HG02642 (cell line): ENCODE data around the gene CYBC1.
A peak's percentile ranks its signal among the peaks of the same experiment; 100 is the strongest.

ENCODE experiments used
- ATAC-seq: cut with Tn5 transposase; IDR thresholded peaks from one replicate; pipeline ENCODE4 v1.9.1; 2021; ENCODE audit warnings: mild to moderate bottlenecking; ENCODE audit not compliant: unreplicated experiment, poor library complexity

Gene CYBC1

DNA sequence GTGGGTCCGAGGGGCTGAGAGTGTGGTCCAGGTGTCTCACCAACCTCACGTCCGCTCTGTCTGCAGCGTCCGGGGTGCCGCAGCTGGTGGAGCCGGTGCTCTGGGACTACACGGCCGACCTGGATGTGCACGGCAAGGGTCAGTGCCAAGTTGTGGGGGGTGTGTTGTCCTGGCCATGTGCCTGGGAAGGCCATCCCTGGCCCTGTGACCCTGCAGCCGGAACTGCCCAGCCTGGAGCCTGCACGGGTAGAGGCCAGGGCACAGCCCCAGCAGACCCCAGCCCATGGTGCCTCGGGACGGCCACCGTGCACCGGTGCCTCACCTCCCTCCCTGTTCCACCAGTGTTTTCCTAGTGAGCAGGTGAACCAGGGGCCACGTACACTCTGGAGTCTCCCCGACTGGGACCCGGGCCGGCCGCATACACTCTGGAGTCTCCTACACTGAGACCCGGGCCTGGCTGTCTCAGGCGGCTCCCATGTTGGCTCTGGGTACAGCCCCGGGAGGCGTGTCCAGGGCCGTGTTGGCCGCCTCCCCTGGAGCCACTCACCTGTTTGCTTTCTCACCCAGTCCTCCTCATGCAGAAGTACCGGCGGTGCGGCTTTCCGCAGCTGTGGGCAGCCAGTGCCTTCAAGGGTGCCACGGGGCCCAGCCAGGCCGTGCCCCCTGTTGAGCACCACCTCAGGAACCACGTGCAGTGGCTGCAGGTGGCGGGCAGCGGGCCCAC is 13.8 kb downstream of the CYBC1 start:
- ATAC-seq = no peak

DNA sequence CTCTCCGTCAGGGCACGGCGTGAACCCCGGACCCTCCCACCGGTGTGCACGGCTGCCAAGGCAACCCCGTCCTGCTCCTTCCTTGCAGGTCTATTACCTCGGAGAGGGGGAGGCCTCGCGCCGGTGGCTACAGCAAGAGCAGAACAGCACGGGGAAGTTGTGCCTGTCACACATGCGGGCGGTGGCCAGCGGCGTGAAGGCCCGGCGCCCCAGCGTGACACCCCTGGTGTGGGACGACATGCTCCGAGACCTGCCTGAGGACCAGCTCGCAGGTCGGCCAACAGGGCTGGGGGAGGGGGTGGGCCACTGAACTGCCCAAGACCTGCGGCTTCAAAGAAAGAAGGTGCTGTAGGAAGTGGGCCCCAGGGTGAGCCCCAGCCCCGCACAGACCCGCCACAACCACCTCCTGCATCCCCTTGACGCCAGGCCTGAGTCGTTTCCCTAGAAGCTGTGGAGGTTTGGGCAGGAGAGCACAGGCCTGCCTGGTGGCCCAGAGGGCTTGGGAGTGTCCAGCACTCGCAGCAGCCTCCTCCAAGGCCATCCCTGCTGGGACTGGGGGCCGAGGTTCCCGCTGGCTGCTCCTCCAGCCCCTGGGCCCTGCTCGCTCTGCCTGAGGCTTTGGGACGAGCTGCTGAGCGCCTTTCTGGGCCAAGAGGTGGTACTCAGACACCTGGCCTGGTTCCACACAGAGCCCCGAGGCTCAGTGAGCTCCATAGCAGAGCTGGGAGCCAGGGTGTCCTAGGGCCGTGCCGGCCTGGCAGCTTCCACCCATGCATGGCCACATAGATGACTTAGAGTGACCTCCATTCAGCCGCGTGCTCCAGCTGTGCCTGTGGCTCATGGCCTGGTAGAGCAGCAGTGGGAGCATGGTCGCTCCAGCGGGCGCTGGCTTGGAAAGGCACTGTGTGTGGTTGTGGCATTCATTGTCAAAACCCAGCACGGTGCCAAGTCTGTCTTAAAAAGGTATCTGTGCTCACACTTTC is 14.7 kb downstream of the CYBC1 start:
- no peak for ATAC-seq

DNA sequence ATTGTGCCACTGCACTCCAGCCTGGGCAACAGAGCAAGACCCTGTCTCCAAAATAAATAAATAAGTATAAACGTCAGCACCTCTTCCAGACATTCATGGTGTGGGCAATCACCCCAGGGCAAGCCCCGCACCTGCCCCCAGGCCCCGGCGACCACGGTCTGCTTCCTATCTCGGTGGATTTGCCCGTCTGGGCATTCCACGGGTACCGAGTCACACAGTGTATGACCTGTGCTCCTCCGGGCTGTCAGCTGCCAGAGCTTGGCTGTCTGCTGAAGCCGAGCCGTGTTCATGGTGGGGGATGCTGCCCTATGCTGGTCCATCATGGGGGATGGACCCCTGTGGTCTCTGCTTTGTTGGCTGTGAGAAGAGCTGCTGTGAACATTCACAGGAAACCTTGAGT is 15.4 kb downstream of the CYBC1 start:
- ATAC-seq = no peak

DNA sequence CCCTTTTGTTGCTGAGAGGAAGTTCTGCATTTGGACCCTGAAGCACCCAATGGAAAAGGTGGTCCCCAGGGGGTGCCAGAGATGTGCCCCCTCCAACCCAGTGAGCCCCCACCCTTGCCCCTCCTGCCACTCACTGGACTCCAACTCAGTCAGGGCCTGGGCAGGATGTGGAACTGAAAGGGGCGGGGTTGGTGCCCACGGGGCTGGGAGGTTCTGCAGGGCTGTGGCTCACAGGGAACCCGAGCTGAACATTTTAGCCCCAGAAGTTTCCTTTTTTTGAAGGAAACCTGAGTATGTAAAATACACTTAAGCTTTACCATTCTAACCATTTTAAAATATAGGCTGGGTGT is 16.4 kb downstream of the CYBC1 start:
- no peak for ATAC-seq

DNA sequence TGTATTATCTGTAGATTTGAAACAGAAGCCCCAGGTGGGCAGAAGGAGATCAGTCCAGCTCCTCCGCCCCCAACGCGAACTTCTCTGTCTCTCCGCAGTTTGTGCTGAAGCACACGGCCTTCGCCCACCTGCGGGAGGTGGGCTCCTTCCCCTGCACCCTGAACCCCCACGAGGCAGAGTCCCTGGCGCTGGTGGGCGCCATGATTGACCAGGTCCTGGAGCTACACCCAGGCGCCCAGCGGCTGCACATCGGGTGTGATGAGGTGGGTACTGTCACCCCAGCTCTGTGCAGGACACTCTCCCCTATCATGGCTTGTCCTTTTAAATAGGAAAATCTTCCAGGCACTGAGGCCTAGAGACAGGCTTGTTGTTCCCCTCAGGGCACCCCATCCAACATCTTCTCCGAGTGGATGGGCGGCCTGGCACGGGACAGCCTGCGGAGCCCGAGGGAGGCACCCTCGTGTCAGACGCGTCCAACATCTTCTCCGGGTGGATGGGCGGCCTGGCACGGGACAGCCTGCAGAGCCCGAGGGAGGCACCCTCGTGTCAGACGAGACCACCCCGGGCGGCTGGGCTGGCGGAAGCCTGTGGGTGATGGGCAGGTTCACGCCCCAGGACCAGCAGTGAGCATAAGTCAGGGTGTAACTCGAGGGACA is 16.9 kb downstream of the CYBC1 start:
- ATAC-seq = no peak

DNA sequence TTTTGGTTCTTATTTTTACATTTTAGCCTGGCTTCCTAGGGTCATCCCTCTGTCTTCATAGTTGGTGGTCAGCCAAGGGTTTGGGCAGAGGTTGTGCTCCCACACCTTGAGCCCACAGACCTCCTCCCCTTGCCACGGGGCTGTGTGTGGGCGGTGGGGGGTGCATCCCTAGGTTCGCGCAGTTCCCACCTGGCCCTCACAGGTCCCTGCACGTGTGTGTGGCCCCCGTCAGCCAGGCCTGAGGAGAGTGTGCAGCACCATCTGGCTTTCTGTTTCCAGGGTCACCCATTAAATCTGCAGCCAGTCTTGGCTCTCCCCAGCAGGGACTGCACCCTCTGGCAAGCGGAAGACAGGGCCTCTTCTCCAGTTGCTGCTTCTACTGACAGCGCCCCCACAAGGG is 18.5 kb downstream of the CYBC1 start:
- ATAC-seq = no peak

DNA sequence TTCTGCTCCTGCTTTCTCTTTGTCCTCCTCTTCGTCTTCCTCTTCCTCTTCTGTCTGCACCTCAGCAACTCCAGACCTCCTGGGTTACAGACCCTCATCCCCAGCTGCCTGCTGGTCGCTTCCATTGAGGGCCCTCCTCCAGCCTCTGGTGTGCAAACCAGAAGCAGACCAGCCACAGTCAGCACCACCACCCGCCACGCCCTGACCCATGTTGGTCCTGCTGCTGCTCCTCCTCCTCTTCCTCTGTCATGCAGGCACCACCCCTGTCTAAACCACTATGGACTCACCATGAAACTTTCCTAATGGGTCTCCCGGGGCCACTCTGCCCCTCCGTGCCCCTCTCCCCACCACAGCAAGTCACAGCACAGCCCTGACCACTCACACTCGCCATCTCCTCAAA is 20.7 kb downstream of the CYBC1 start:
- no peak for ATAC-seq

DNA sequence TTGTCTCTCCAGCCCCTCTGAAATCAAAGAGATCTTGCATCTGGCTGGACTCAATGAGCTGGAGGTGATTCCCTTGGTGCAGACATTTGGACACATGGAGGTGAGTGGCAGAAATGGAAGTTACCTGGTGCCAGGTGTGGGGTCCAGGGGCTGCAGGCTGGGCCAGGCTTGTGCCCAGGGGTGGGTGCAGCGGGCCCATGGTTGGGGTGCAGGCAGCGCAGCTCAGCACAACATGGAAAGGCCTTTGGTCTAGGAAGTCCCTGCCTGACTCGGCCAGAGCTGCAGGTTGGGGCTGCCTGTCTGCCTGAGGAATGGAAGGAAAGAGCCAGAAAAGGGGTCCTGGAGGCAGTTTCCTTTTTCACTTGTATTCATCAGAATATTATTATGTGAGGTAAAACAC is 22.0 kb downstream of the CYBC1 start:
- no peak for ATAC-seq

DNA sequence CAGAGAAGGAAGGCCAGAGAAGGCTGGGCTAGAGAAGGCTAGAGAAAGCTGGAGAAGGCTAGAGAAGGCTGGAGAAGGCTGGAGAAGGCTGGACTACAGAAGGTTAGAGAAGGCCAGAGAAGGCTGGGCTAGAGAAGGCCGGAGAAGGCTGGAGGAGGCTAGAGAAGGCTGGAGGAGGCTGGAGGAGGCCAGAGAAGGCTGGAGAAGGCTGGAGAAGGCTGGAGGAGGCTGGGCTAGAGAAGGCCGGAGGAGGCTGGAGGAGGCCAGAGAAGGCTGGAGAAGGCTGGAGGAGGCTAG is 25.7 kb downstream of the CYBC1 start:
- ATAC-seq = no peak

DNA sequence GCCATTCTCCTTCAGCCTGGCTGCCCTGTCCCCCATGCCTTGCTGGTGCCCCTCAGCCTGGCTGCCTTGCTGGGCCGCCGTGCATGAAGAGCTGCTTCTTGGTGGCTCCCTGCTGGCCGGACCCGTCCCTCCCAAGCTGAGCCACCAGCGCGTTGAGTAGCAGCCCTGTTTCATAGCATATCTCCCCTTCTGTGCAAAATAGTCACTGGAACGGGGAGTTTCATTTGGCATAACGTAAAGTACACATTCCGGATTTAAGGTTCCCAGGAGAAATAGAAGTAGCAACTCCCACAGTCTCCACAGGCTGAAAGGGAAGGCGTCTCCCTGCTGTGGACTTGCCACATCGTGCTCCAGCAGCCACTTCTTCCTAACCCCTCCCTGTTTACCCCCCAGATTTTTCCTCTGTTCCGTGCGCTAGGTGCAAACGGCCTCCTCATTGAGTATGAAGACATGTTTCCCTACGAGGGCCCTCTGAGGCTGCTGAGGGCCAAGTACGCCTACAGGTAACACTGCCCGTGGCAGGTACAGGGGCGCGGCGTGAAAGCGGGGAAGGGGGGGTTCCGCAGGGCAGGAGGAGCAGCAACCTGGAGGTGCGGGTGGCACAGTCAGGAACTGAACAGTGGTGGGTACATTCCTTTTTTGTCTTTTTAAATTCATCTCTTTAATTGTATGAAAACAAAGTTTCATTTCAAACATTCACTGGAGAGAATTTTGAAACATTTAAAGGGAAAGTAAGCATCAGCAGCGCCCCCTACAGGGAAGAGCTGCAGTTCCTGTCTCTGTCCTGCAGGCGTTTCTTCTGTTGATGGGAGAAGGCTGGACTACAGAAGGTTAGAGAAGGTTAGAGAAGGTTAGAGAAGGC is 26.3 kb downstream of the CYBC1 start:
- no peak for ATAC-seq

DNA sequence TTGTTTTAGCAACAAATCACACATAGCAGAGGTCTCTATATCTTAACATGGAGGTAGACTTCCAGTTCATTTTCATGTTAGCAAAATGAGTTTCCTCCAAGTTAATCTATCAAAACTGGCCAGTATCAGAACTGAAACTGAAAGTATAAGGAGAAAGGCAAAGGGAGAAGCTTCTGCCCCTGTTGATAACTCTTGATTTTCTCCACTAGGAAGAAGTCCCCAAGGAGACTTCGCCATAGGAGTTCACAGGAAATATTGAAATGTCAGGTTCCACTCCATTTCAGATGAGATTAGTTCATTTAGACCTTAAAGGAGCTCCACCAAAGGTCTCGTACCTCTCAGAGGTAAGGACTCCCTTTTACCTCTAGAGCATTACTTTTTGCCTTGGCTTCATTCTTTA is 31.0 kb downstream of the CYBC1 start:
- ATAC-seq = no peak

DNA sequence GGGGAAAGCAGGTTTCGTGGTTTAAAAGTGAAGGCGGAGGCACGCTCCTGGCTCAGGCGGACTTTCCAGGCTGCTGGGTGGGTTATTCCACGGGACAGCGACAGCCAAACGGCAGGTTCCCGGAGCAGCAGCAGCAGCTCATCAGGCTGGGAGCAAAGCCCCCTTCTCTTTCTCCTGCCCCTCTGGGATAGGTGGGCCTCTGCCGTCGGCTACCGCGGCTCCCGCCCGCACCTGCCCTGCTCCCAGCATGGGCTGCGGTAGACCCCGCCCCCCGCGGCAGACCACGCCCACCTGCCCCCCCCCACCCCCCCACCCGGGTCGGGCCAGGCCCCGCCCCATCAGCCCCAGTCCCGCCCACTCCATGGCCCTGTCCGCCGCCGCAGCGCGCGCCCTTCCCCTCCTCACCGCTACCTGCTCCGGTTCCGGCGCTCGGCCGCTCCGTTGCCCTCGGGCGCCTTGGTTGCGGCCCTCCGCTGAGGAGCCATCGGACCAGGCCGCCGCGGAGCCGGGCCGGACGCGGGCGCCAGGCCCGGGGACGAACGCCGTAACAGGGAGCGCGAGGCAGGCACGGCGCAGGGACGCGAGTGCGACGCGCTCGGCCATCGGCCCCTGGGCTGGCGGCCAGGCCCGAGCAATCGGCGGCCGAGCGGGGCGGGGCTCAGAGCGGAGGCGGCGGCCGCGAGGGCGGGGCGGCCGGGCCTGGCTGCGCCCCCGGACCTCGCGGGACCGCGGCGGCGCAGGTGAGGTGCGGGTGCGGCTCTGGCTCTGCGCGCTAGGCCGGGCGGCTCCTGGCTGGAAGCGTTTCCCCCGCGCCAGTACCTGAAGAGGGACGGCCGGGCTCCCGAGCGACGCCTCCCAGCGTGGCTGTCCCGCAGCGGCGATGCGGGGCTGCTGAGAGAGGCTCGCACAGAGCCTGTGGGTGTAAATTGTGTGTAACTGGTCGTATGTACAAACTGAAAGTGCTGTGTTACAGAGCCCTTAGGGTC is 32.3 kb downstream of the CYBC1 start, which contains the start of the genes HEXD and OGFOD3:
HEXD (plus strand) TSS at position 347 of the 986 bp plus-strand sequence. CDS start 1,453 bp downstream, outside the sequence.
OGFOD3 (minus strand) TSS at position 586 of the 986 bp plus-strand sequence; CDS start at position 485, 101 bp downstream.
- peak; percentile 93 for ATAC-seq

DNA sequence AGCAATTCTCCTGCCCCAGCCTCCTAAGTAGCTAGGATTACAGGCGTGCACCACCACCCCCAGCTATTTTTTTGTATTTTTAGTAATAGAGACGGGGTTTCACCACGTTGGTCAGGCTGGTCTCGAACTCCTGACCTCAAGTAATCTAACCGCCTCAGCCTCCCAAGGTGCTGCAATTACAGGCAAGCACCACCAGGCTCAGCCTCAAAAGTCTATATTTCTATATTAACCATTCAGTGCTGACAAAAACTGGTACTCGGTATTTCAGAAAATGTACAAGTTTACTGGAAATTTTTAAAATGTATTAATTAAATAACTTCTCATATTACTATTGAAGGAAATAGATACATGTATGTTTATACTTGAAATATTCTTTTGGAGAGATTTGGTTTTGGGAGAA is 33.8 kb downstream of the CYBC1 start:
- no peak for ATAC-seq

DNA sequence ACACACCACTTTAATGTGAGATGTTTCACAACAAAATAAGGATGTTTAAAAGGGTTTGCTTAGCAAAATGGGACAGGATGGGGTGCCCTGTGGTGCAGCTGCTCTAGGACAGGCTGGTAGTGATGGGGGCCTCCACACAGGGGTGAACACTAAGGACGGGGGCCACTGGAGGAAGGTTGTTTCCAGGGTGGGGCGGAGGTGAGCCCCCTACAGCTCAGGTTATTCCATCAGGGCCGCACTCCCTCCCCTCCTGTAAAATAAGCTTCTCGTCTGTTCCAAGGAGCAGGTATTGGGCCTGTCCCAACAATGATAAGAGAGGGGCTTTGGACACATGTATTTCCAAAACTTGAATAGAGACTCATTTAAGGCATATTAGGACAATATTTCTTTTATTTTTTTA is 34.3 kb downstream of the CYBC1 start:
- no peak for ATAC-seq

DNA sequence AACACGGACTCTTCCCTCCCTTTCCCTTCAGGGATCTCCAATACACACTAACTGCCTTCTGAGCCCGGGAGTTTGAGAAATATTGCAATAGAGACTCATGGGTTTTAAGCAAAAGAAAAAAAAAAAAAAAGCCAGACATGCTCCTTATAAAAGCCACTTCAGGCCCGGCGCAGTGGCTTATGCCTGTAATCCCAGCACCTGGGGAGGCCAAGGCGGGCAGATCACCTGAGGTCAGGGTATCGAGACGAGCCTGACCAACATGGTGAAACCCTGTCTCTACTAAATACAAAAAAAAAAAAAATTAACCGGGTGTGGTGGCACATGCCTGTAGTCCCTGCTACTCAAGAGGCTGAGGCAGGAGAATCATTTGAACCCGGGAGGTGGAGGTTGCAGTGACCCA is 34.8 kb downstream of the CYBC1 start:
- ATAC-seq = no peak

DNA sequence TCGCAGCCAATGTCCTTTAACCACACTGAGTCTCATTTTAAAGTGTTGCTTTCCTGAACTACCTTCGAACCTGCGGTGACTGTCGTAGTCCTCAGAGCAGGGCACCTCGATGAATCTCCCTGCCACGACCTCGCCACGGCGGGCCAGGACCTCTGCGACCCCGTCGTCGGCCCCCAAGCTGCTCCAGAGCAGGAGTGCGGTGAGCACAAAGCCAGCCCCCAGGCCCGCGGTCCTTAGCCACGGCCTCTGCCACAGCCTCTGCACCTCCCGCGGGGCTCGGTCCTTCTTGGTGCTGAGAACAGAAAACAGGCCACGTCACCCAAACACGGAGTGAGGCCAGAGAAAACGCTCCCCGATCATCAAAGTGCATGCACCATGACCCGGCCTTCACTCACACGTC is 35.2 kb downstream of the CYBC1 start:
- no peak for ATAC-seq

DNA sequence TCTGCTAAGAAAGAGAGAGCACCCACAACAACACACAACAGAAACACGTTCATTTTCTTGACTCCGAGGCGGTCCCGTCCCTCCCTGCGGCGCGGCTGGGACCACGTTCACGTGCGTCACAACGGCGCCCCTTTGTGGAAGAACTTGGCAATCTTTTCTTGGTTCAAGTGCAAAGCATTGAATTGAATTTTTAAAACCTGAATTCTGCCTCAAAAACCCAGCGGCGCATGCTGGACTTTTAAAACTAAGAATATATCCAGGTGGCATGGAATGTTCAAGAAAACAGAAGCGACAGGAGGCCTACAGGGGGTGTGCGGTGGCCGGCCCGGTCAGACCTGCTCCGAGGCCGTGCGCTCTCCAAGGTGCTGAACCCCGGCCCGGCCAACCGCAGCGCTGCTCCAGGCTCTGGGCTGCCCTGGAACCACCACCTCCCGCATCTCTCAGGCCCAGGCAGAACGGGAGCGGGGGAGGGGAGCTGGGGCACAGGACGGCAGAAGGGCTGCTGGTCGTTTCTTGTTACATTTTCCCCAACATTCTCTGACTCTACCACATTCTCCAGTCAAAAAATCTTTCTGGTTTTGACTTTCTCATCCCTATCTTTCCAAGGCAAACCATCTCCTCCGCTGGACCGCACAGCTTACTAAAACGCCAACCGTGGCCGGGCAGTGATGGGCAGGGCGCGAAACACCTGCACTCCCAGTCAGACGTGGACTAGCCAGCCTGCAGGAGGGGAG is 35.8 kb downstream of the CYBC1 start:
- no peak for ATAC-seq
